ENCODE results near the gene TDRD12. TPM values are rescaled to one million over a fixed set of nuclear protein-coding genes. Genes with fewer than 3 reads are reported as not detected.

TDRD12 gene
- total and polyA plus RNA-seq, 2 donors (not counting 3 experiments of a cell fraction or from before 2014, with no cell fraction given) = 0.03 to 0.09 TPM

GRCh38 chr19:32751066-32751465 is 31.5 kb downstream of the TDRD12 start:
- no peak overlapping the region for H3K4me2 ChIP-seq (ENCODE audit: insufficient read depth, low read length)
- peaks cover 0 to 4% of the 10 kb centered on the region in 2 experiments for H3K27me3 ChIP-seq (ENCODE audit: control insufficient read depth in 2 of 2, insufficient read depth in 2 of 2, low read length in 2 of 2)
- intact Hi-C loops (cut with micrococcal nuclease) = no loop called here
- H3K9me1 ChIP-seq (replicated peaks; ENCODE audit: control insufficient read depth, extremely low read depth, insufficient read depth, low read length) = no peaks in the 10 kb centered on the region
- no peaks in the 10 kb centered on the region for H3K9me3 ChIP-seq (replicated peaks; ENCODE audit: control insufficient read depth, insufficient read depth, low read length)
- no peaks in the 10 kb centered on the region for H3K79me2 ChIP-seq (ENCODE audit: control insufficient read depth, insufficient read depth, low read length)
- no peak for FAIRE-seq
- dilution Hi-C loops (cut with MboI; ENCODE audit: extremely low pct_ligation_motif_present, low sequenced_read_pairs) = no loop called here
- TF ChIP-seq MAX (IDR thresholded peaks at IDR 0.05; ENCODE audit: insufficient read depth, insufficient read length) (no peak), CTCF (IDR thresholded peaks at IDR 0.05; ENCODE audit: extremely low read depth in 1 of 2, insufficient read depth in 1 of 2, low read depth in 1 of 2, low read length in 2 of 2) (no peak), JUN (IDR thresholded peaks at IDR 0.05; ENCODE audit: borderline replicate concordance, insufficient read depth, insufficient read length, low read depth) (no peak)
- no peaks in the 10 kb centered on the region for H3K4me1 ChIP-seq (ENCODE audit: control insufficient read depth, extremely low read depth, insufficient read depth, low read length)
- CTCF ChIA-PET = no interaction called here
- no peak overlapping the region for H3K27ac ChIP-seq (ENCODE audit: insufficient read depth, low read depth, low read length)
- H3K9ac ChIP-seq (replicated peaks; ENCODE audit: extremely low read depth, insufficient read depth, low read length) = no peak overlapping the region
- H3K36me3 ChIP-seq (ENCODE audit: control insufficient read depth in 2 of 2, extremely low read depth in 1 of 2, insufficient read depth in 2 of 2, low read length in 2 of 2) = no peaks in the 10 kb centered on the region
- H3K4me3 ChIP-seq (replicated peaks in 1 of 3; ENCODE audit: insufficient read depth in 1 of 3, low read depth in 1 of 3, low read length in 3 of 3) = no peak overlapping the region
- no peaks in the 10 kb centered on the region for H4K20me1 ChIP-seq (replicated peaks; ENCODE audit: control insufficient read depth, extremely low read depth, insufficient read depth, low read length)
- no peak for DNase-seq (ENCODE audit: low read depth, low spot score)
- POLR2A ChIA-PET = no interaction called here
- H2AFZ ChIP-seq (ENCODE audit: low read depth, low read length) = no peak overlapping the region
- no TSS peak for BruUV-seq (replicated peaks)

GRCh38 chr19:32757189-32757588 is 37.6 kb downstream of the TDRD12 start:
- H4K20me1 ChIP-seq (replicated peaks; ENCODE audit: control insufficient read depth, extremely low read depth, insufficient read depth, low read length) = no peaks in the 10 kb centered on the region
- FAIRE-seq = no peak
- no peaks in the 10 kb centered on the region for H3K9me3 ChIP-seq (replicated peaks; ENCODE audit: control insufficient read depth, insufficient read depth, low read length)
- ChIA-PET CTCF (no interaction called here), POLR2A (no interaction called here)
- H3K27ac ChIP-seq (ENCODE audit: insufficient read depth, low read depth, low read length) = no peak overlapping the region
- dilution Hi-C loops (cut with MboI; ENCODE audit: extremely low pct_ligation_motif_present, low sequenced_read_pairs) (no loop called here), intact Hi-C loops (cut with micrococcal nuclease) (no loop called here)
- H3K27me3 ChIP-seq (ENCODE audit: control insufficient read depth in 2 of 2, insufficient read depth in 2 of 2, low read length in 2 of 2) = no peaks in the 10 kb centered on the region
- no peak overlapping the region for H3K4me2 ChIP-seq (ENCODE audit: insufficient read depth, low read length)
- H3K79me2 ChIP-seq (ENCODE audit: control insufficient read depth, insufficient read depth, low read length) = no peaks in the 10 kb centered on the region
- no peaks in the 10 kb centered on the region for H3K36me3 ChIP-seq (ENCODE audit: control insufficient read depth in 2 of 2, extremely low read depth in 1 of 2, insufficient read depth in 2 of 2, low read length in 2 of 2)
- no peak overlapping the region for H2AFZ ChIP-seq (ENCODE audit: low read depth, low read length)
- no peaks in the 10 kb centered on the region for H3K9me1 ChIP-seq (replicated peaks; ENCODE audit: control insufficient read depth, extremely low read depth, insufficient read depth, low read length)
- no peak for DNase-seq (ENCODE audit: low read depth, low spot score)
- H3K9ac ChIP-seq (replicated peaks; ENCODE audit: extremely low read depth, insufficient read depth, low read length) = no peak overlapping the region
- H3K4me1 ChIP-seq (ENCODE audit: control insufficient read depth, extremely low read depth, insufficient read depth, low read length) = no peaks in the 10 kb centered on the region
- TF ChIP-seq POLR2A (IDR thresholded peaks at IDR 0.05; ENCODE audit: low read depth, low read length) (no peak), GATA2 (IDR thresholded peaks at IDR 0.05; ENCODE audit: insufficient read depth, insufficient read length, low read depth, low read length) (no peak), MAX (IDR thresholded peaks at IDR 0.05; ENCODE audit: insufficient read depth, insufficient read length) (no peak), JUN (IDR thresholded peaks at IDR 0.05; ENCODE audit: borderline replicate concordance, insufficient read depth, insufficient read length, low read depth) (no peak), FOS (IDR thresholded peaks at IDR 0.05; ENCODE audit: borderline replicate concordance, insufficient read depth, low read length) (no peak), MYC (IDR thresholded peaks at IDR 0.05; ENCODE audit: low read depth, low read length) (no peak), POLR2AphosphoS5 (IDR thresholded peaks at IDR 0.05; ENCODE audit: insufficient read depth, low read depth, low read length) (no peak), EZH2 (IDR thresholded peaks at IDR 0.05; ENCODE audit: borderline replicate concordance, low read depth, low read length, severe bottlenecking) (no peak), CTCF (IDR thresholded peaks at IDR 0.05; ENCODE audit: extremely low read depth in 1 of 2, insufficient read depth in 1 of 2, low read depth in 1 of 2, low read length in 2 of 2) (no peak)
- no TSS peak for BruUV-seq (replicated peaks)
- no peak overlapping the region for H3K4me3 ChIP-seq (replicated peaks in 1 of 3; ENCODE audit: insufficient read depth in 1 of 3, low read depth in 1 of 3, low read length in 3 of 3)
